AG08396 (cell line): ENCODE data around the gene FXN.
"Not testable (repeated sequence)": the region's sequence is repeated elsewhere in the genome, so short reads cannot be mapped to it uniquely, and the experiment has no call there.

Source experiments
- DNase-seq: peaks from one replicate; pipeline ENCODE4 v3.0.0; 2012; ENCODE audit warnings: low spot score, mixed read lengths

Gene FXN

DNA sequence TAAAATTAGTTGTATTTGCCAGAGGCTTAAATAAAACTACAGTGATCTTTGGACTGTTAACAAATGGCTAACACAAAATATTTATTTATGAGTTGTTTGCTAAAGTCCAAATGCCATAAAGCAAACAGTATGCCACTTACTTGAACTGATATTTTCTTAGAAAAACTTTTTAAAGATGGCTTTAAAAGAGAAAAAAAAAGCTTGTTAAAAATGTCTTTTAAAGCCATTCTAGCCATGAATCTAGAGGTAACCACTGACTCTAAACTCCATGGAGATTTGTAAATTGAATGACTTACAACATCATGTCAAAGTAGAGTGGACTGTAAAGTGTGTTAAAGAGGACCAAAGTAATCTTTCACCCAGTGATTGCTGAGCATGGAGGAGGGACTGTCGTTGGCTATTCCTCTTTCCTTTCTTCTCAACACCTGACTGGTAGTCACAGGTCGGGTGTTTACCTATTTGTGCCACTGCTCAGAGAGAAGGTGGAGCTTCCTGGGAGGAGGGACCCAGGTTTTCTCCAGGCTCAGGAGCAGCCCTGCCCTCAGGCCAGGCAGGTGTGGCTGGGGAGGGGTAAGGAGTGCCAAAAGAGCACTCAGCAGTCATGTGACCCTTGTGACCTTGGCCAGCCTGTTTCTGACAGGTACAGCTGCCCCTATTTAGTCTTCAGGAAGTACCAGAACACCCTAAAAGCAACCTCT lies 69.4 kb downstream of the FXN start:
- no peak for DNase-seq

DNA sequence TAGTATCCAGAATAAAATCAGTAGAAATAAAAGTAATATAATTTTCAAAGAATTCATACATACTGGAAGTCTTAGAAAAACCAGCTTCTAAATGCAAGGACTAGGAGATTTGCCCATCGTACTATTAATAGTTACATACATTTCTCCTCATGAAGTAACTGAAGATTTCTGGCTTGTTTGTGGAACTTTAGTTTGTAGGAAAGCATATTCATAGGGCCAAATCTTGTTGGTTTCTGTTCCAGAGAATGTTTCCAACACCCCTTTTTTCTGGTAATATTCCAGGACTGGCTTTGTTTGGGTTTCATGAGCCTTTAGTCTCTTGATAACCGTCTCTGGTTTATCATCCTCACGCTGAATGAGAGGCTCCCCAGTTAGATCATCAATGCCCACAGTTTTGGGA lies 72.2 kb downstream of the FXN start:
- DNase-seq, result no peak

DNA sequence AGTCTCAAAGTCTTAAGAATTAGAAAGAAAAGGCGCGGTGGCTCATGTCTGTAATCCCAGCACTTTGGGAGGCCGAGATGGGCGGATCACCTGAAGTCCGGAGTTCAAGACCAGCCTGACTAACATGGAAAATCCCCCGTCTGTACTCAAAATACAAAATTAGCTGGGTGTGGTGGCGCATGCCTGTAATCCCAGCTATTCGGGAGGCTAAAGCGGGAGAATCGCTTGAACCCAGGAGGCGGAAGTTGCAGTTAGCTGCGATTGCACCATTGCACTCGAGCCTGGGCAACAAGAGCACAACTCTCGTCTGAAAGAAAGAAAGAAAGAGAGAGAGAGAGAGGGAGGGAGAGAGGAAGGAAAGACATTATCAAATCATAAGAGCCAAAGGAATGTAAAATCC lies 73.2 kb downstream of the FXN start:
- DNase-seq, result not testable (repeated sequence)

DNA sequence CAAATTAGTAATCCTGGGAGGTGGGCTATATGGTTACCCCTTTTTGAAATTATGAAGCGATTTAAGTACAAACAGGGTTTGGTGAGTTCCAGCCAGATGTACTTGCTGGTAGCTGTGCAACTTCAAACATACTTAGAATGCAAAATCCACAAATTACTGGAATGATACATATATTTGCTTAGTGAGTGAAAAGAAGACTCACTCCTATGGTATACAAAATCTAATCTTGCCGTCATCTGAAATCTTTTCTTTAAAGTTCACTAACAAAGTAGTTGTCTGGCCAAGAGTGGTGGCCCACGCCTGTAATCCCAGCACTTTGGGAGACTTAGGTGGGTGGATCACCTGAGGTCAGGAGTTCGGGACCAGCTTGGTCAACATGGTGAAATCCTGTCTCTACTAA lies 73.6 kb downstream of the FXN start:
- no peak for DNase-seq

DNA sequence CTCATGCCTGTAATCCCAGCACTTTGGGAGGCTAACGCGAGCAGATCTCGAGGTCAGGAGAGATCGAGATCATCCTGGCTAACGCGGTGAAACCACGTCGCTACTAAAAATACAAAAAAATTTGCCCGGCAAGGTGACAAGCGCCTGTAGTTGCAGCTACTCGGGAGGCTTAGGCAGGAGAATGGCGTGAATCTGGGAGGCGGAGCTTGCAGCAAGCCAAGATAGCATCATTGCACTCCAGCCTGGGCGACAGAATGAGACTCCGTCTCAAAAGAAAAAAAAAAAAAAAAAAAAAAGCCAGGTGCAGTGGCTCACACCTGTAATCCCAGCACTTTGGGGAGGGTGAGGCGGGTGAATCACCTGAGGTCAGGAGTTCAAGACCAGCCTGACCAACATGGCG lies 77.1 kb downstream of the FXN start:
- DNase-seq, result not testable (repeated sequence)

DNA sequence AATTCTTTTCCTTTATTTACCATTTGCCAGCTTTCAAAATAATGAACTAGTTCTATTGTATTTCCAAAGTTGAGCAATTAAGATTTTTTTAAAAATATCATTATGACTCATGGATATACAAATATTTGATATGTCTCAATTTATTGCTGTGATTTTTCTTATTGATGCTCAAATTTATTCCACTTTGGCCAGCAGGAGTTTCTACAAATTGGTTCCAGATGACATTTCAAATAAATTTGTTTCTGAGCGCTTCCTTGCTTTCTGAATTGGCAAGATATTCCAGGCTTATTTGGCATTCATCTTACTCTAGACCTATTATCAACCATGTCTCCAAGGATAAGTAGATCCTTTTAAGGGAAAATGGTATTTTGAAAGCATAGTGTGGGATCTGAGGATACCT lies 80.1 kb downstream of the FXN start:
- peak; percentile 30 for DNase-seq

DNA sequence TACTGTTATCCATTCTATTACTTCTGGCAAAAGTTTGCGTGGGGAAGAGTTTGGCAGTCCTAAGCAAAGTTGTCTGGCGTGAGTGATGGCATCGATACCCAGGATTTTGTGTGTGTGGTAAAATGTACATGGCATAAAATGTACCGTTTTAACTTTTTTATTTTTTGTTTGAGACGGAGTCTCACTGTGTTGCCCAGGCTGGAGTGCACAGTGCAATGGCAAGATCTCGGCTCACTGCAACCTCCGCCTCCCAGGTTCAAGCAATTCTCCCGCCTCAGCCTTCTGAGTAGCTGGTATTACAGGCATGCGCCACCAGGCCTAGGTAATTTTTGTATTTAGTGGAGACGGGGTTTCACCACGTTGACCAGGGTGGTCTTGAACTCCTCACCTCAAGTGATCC lies 83.1 kb downstream of the FXN start:
- DNase-seq, result no peak

DNA sequence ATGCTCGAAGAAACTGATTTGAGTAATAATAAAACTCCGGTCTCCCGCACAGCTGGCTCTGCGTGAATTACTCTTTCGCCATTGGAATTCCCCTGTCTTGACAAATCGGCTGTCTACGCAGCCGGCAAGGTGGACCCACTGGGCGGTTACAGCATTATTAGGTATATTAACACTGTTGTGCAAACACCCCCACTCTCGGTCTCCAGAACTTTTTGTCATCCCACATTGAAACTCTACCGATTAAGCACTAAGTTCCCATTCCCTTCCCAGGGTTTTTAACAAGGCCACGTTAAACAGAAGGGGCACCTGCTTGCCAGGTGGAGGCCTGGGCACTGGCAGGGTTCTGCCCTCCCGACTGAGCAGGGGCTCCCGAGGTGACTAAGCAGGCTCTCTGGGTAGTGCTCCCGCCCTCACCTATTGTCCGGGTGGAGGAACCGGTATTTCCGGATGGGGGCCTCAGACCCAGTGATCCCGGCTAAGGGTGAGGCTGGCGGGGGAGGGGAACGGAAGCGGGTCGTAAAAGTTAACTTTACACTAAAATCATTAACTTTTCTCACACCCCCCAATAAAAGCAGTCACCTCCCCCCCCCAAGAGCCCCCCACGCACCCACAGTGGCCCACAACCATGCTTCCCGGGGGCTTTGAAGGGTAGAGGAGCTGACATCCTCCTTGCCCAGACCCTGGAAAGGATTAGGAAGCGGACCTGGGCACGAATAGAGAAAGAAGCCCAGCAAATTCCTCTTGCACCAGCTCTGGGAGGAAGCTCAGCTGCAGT lies 85.0 kb downstream of the FXN start:
- no peak for DNase-seq

DNA sequence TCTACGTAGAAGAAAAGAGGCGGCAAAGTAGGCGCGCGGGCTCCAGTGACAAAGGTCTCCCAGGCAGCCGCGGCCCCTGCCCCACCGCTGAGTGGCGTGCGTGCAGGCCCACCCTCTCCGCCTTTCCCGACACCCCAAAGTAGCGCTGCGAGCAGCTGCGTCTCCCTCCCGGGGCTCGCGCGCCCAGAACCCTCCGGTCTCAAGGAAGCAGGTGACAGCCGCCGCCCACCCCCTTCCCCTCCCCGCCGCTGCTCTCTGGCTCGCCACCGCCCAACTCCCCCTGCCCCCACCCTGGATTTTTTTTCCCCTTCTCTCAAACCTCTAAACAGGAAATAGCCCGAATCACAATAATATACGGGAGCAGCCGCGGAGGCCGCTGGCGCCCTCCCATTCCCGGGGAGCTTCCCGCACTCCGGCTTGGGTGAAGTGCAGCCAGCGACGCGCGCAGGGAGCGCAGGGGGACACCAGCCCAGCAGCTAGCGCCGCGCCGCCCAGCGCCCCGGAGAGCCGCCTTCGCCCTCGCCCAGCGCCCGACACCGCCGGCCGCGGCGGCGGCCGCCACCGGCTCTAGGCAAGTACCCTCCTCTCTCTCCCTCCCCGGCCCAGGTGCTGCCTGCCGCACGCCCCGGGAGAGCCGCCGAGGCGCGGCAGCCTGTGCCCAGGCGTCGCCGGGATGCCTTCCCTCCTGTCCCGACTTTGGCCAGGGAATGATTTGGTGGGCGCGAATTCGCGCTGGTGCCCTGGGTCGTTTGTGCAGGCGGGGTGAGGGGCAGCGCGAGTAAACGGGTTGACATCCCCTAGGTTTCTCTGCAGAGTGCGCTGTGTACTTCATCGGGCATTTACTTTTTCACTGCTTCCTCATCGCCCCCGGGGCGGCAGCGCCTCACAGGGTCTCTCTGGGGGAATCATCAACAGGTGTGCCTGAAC lies 85.9 kb downstream of the FXN start:
- DNase-seq, result peak; percentile 69

DNA sequence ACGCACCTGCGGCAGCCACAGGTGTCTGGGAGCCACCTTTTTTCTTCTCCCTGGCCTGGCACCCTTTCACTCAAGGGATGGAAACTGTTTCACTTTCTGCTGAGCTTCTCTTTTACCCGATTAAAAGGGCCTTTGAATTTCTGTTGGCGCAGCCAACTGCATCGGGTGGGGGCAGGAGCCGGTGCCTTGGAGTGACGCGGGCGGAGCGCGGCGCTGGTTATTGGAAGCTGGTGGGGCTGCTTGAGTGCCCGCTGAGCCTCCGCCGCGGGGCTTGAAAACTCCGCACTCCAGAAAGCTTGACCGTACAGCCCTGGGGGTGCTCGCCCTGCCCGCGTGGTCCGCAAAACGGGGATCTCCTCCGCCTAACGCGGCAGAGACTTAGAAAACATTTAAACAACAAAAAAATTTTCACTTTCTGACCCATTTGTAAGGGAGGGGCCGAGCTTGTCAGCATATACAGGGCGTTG lies 86.6 kb downstream of the FXN start:
- peak; percentile 82 for DNase-seq

DNA sequence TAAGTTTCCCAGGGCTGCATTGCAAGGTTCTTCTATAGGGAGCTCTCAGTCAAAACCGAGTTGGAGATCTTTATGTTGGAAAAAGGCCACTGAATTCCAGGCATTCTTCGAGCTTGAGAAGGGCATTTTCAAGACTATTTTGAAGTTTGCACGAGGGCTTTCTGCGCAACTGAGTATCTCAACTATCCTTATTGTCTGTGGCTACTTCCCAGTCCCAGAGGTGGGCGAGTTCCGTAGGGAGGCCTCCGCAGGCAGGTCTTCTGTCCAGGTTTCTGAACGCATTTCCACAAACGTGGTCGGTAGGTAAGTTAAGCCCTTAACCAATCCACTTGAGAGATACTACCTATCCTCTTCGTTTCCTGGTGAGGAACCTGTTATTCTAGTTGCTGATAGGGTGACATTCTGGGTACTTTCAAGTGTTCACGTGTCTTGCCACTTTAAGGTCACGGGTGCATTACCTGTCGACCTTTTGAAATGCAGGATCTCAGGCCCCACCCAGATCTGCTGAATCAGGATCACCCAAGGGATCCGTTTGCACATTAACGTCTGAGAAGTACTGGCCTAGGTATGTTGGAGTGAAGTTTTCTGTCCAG lies 87.1 kb downstream of the FXN start:
- DNase-seq, result peak; percentile 63

DNA sequence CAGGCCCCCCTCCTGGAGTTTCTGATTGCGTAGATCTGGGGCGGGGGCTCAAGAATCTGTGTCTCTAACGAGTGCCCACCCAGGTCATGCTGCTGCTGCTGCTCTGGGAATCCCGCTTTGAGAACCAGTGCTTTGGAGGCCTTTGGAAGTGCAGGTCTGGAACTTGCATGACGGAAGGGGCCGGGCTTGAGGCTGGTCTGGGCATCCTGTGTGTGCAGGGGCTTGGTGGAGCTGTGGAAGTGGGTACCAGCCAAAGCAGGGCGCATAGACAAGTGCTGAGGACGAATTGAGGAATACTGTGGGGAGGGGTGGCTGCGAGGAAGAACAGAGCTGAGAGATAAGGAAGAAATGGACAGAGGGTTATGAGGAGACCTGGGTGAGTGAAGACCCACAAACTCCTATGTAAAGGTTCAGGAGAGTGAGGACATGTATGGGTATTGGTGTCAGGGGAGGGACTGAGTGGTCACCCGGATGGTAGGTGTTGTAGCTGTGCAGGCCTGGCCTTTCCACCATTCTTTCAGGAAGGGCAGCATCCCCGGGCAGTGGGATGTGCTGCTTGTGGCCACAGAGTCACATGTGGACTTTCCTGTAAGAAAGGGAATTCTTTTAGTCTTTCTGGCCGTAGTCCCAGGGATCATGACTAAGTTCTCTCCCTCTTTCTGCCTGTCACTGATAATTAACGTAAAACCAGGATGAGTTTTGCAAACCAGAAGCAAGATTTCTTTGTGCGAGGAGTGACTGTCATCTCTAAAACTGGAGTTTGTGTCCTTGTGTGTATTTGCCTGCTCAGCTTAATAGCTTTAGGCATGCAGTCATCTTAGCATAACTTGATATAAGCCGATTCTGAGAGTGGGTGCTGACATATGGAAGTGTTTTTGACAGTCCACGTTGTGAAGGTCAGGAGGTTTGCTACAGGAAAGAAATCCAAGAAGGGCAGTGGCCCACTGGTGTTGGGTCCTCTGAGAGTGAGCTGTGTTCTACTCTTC lies 95.2 kb downstream of the FXN start:
- DNase-seq, result peak; percentile 67

DNA sequence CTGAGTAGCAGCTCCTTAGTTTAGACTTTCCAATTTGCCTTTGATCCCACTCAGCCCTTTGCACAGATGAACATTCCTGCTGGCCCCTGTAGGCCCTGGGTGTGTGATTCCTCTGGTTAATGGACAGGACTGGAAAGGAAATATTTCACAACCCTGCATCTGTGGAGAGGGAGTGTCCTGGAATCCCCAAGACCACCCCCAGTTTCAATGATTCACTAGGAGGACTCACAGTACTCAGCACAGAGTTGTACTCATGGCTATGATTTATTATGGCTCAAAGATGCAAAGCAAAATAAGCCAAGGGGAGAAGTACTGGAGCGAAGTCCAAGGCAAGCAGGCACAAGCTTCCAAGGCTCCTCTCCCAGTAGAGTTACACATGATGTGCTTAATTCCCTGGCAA lies 96.1 kb downstream of the FXN start:
- DNase-seq, result peak; percentile 75

DNA sequence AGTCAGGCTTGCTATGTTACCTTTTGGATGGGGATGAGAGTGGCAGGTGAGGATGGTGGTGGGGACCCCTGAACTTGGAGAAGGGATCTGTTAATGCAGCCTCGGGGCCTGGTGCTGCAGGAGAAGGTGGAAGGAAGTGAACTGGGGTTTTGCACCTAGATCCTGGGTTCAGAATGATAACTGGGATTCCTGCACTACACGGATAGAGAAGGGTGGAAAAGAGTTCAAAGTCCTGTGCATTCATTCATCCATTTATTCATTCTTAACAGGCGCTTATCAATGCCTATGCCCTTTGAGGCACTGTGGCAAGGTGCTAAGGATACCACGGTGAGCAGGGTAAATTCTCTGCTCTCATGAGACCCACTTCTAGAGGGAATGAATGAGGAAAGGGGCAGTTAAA lies 96.8 kb downstream of the FXN start:
- no peak for DNase-seq

DNA sequence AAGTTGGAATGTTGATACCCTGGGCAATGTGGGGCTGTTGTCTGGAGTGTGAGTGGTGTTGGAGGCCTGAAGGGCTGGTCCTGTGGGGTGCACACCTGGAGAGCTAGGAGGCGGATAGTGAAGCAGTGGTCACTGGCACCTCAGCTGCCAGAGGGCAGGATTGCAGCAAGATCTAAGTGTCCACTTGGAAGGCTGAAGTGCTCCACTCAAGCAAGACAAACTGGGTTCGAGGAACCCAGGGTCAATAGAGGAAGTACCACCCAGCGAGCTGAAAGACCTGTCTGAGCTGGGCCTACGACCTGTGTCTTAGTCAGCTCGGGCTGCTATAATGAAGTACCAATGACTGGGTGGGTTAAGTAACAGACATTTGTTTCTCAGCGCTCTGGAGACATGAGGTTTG lies 98.9 kb downstream of the FXN start:
- DNase-seq, result no peak

DNA sequence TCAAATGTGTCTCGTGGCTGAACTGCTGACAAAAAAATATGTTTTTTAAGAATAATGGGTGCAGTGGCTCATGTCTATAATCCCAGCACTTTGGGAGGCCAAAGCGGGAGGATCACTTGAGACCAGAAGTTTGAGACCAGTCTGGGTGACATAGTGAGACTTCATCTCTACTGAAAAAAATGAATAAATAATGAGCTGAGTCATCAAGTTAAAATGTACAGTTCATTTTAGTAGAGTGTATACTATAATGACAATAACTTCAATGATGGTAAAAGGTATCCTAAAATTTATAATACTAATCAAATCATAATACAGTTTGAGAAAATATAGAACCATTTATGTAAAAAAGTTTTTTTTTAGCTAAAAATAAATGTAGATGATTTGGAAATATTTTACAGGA lies 100.6 kb downstream of the FXN start:
- DNase-seq, result no peak

DNA sequence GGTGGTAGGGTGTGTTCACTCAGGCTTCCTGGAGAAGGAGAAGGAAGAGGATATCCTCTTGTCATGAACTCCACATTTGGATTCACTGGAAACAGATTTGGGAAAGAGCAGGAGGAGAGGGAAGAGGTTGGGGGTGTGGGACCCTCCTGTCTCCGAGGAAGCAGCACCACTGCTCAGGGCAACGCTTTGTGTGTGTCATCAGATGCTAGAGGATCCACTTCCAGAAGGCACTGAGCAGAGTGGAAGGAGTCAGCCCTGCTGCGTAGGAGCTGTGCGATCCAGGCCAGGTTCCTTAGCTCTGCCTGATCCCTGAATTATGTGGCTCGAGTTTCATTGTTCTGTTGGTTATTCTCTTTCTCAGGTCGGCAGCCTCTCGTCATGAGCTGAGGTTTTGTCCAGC lies 101.2 kb downstream of the FXN start:
- DNase-seq, result no peak

DNA sequence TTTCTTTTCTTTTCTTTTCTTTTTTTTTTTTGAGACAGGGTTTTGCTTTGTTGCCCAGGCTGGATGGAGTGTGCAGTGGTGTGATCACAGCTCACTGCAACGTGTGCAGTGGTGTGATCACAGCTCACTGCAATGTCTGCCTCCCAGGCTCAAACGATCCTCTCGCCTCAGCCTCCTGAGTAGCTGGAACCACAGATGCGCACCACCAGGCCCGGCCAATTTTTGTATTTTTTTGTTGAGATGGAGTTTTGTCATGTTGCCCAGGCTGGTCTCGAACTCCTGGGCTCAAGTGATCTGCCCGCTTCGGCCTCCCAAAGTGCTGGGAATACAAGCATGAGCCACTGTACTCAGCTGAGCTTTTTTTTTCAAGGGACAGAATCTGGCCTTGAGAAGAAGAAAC lies 101.8 kb downstream of the FXN start:
- no peak for DNase-seq

DNA sequence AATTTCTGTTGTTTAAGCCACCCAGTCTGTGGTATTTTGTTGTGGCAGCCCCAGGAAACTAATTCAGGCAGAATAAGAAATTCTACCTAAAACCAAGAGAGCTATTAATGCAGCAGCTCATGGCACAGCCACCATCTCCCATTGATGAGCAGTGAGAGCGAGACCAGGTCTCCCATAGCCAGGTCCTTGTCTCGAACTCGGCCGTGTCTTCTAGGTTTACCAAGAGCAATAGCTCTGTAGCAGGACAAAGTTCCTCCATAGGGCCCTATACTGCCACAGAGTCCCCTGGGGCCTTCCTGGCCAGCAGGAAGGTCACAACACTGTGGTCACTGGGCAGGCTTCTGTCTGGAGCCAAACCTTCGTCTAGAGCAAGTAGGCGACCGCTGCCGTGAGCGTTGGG lies 104.0 kb downstream of the FXN start:
- DNase-seq, result no peak

DNA sequence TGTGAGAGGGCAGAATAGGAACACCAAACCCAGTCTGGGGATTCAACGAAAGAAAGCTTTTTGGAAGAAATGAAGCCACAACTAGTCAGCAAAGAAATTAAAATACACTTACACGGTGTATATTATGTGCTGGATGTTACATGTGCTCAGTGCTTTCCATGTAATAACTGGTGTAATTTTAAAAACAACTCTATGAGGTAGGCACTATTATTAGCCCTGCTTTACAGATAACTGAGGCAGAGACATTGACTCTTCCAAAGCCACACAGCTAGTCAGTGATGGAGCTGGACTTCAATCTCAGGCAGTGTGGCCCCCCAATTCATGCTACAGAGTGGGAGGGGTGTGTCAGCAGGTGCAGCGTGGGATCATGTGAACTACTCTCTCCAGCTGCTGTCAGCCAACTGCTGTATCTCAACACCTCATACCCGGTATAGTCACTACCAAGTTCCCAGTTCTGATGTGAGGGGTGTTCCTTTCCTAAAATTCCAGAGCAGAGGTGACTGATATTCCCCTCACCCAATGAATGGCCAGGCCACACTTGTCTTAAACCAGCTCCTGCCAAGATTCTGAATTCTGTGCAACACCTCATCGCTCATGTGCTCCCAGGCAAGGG lies 104.7 kb downstream of the FXN start:
- no peak for DNase-seq

DNA sequence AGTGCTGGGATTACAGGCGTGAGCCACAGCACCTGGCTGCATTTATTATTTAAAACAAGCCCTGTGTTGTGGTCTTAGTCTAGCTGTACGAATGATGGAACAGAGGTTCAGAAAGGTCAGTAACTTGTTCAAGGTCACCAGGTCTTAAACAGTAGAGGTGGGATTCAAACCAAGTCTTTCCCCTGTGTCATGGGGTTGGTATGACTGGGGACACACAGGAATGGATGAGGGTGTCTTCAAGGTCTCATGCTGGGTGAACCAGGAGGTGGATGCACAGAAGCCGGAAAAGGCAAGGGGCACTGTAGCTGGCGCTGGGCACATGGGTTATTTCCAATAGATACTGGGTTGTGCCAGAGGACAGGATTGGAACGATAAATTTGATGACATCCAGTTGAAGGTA lies 106.3 kb downstream of the FXN start:
- DNase-seq, result no peak
